Endometrial microvascular endothelial cells (primary cell): ENCODE measurements around the gene TBC1D10B. TPM values are rescaled to one million over a fixed set of nuclear protein-coding genes. Genes with fewer than 3 reads are reported as not detected.

Experiments used
- in situ Hi-C: cut with HindIII; loops from 2 replicates; pipeline ENCODE4 v1.10.0; 2017; ENCODE audit warnings: low sequenced_read_pairs, low pct_unique_long_range_greater_than_20kb; ENCODE audit errors: inconsistent ontology term
- total RNA-seq: library from RNA; depleted of rRNA; stranded (reverse); fragments of >200 nt; gene quantifications from one replicate; pipeline ENCODE4 v1.2.3, GENCODE V29; 2015; ENCODE audit errors: inconsistent ontology term

TBC1D10B gene
- total RNA-seq = 69.5 TPM

GRCh38 chr16:30370456-30371247, at the start of gene TBC1D10B:
Gene TBC1D10B (minus strand): TSS chr16:30370494. CDS start chr16:30370183, 311 bp downstream.
- in situ Hi-C loops = no loop called here

- in situ Hi-C loops = no loop called here
Observed at GRCh38 chr16:30418350-30419181, 48.3 kb upstream of the TBC1D10B start.

- in situ Hi-C loops = no loop called here
Observed at GRCh38 chr16:30417529-30418349, 47.4 kb upstream of the TBC1D10B start.

- in situ Hi-C loops = no loop called here
Observed at GRCh38 chr16:30416624-30417528, 46.6 kb upstream of the TBC1D10B start.

- in situ Hi-C loops = no loop called here
Observed at GRCh38 chr16:30416047-30416603, 45.8 kb upstream of the TBC1D10B start.

- in situ Hi-C loops = no loop called here
Observed at GRCh38 chr16:30414159-30414558, 43.9 kb upstream of the TBC1D10B start.

- in situ Hi-C loops = no loop called here
Observed at GRCh38 chr16:30413112-30413806, 43.0 kb upstream of the TBC1D10B start.

- in situ Hi-C loops = no loop called here
Observed at GRCh38 chr16:30409125-30410060, 39.1 kb upstream of the TBC1D10B start.

GRCh38 chr16:30407804-30408534, 37.7 kb upstream of the TBC1D10B start:
- in situ Hi-C loops = no loop called here

GRCh38 chr16:30407102-30407803, 37.0 kb upstream of the TBC1D10B start, which contains the start of gene ZNF771:
Gene ZNF771 (plus strand): TSS chr16:30407606. CDS start chr16:30408054, 448 bp downstream.
- in situ Hi-C loops = no loop called here

- in situ Hi-C loops = no loop called here
Observed at GRCh38 chr16:30406795-30407101, 36.5 kb upstream of the TBC1D10B start.

GRCh38 chr16:30401768-30402425, 31.6 kb upstream of the TBC1D10B start:
- in situ Hi-C loops = no loop called here

GRCh38 chr16:30399435-30400186, 29.3 kb upstream of the TBC1D10B start:
- in situ Hi-C loops = no loop called here
